Hepatocyte (in vitro differentiated cells): ENCODE measurements around the gene GSAP.

ENCODE experiments used
- EZH2phosphoT487 ChIP-seq: fragments of 200-600 bp; sonication (generic); IDR thresholded peaks from one replicate; pipeline ENCODE4 v1.6.1; 2018; ENCODE audit warnings: antibody characterized with exemption, mild to moderate bottlenecking, low read depth, moderate library complexity; ENCODE audit not compliant: unreplicated experiment, severe bottlenecking
- TF ChIP-seq, protein P1 (sequence below): fragments of 200-600 bp; sonication (generic); IDR thresholded peaks from 2 replicates; pipeline ENCODE4 v1.5.1; 2016; ENCODE audit warnings: antibody characterized with exemption, mild to moderate bottlenecking; ENCODE audit not compliant: poor library complexity

DNA sequence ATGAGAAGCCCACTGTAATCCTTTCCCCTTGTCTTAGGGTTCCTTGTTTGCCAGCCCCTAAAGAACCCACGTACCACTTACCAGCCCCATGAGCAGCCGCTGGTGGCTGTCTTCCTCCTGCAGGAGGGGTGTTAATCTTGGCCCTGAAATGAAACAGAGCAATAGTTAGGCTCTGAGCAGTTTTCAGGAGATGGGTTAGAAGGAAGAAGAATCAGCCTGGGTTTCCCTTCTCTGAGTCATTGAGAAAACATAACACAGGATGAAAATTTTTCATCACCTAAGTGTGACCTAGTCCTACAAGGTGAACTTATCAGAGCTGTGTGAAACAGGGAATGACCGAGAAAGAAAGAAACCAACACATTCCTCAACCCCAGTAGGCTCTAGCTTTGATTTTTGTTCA lies 90.0 kb downstream of the GSAP start:
- TF ChIP-seq, protein P1, sequence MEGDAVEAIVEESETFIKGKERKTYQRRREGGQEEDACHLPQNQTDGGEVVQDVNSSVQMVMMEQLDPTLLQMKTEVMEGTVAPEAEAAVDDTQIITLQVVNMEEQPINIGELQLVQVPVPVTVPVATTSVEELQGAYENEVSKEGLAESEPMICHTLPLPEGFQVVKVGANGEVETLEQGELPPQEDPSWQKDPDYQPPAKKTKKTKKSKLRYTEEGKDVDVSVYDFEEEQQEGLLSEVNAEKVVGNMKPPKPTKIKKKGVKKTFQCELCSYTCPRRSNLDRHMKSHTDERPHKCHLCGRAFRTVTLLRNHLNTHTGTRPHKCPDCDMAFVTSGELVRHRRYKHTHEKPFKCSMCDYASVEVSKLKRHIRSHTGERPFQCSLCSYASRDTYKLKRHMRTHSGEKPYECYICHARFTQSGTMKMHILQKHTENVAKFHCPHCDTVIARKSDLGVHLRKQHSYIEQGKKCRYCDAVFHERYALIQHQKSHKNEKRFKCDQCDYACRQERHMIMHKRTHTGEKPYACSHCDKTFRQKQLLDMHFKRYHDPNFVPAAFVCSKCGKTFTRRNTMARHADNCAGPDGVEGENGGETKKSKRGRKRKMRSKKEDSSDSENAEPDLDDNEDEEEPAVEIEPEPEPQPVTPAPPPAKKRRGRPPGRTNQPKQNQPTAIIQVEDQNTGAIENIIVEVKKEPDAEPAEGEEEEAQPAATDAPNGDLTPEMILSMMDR: no peak
- no peak for TF ChIP-seq EZH2phosphoT487
